SU-DHL-6 (cell line): ENCODE data around the gene CDYL2.

Experiments used
- H2AFZ ChIP-seq: fragments of 200-600 bp; sonication (generic); 2 replicates; pipeline ENCODE4 v1.6.1; 2014; ENCODE audit warnings: low read depth, mild to moderate bottlenecking, moderate library complexity, mixed read lengths, antibody characterized with exemption, low read length; ENCODE audit not compliant: severe bottlenecking
- H3F3A ChIP-seq: fragments of 200-600 bp; shearing (Covaris generic); 2 replicates; pipeline ENCODE4 v1.6.0; 2016; ENCODE audit warnings: antibody characterized with exemption, mild to moderate bottlenecking; ENCODE audit not compliant: insufficient read depth
- H3K27ac ChIP-seq: fragments of 200-600 bp; sonication (generic); 2 replicates; pipeline ENCODE4 v1.5.1; 2016; ENCODE audit warnings: low read depth, mild to moderate bottlenecking, low read length, moderate library complexity, mixed read lengths
- H3K27me3 ChIP-seq: fragments of 200-600 bp; sonication (generic), shearing (Covaris generic); 2 replicates; pipeline ENCODE4 v1.6.0; 2014; ENCODE audit warnings: mild to moderate bottlenecking, low read length
- H3K36me3 ChIP-seq: fragments of 200-600 bp; sonication (generic); 2 replicates; pipeline ENCODE4 v1.6.1; 2014; ENCODE audit warnings: mild to moderate bottlenecking, low read length, mixed read lengths
- H3K4me2 ChIP-seq: fragments of 300-600, 200-600 bp; shearing (Covaris generic), sonication (generic); 2 replicates; pipeline ENCODE4 v1.6.0; 2014; ENCODE audit warnings: low read length, low read depth, mild to moderate bottlenecking; ENCODE audit not compliant: poor library complexity, severe bottlenecking
- H3K4me3 ChIP-seq: fragments of 200-600 bp; sonication (generic); 2 replicates; pipeline ENCODE4 v1.5.1; 2014; ENCODE audit warnings: antibody characterized with exemption, low read length, mild to moderate bottlenecking, mixed read lengths; ENCODE audit not compliant: insufficient read depth, poor library complexity, severe bottlenecking
- H3K79me2 ChIP-seq: fragments of 200-600 bp; sonication (generic); 2 replicates; pipeline ENCODE4 v1.6.1; 2014; ENCODE audit warnings: mild to moderate bottlenecking, low read length, moderate library complexity; ENCODE audit not compliant: insufficient read depth
- H3K9ac ChIP-seq: fragments of 200-600 bp; sonication (generic); 2 replicates; pipeline ENCODE4 v1.7.0; 2014; ENCODE audit warnings: mild to moderate bottlenecking, low read length
- H3K9me2 ChIP-seq: fragments of 200-600 bp; sonication (generic); replicated peaks from 2 replicates; pipeline ENCODE4 v1.6.1; 2014; ENCODE audit warnings: low read length; ENCODE audit not compliant: insufficient read depth
- H3K9me3 ChIP-seq: fragments of 200-600 bp; sonication (generic); 2 replicates; pipeline ENCODE4 v1.6.1; 2014; ENCODE audit warnings: low read length, mixed read lengths; ENCODE audit not compliant: insufficient read depth
- H4K20me1 ChIP-seq: fragments of 200-600 bp; sonication (generic); 2 replicates; pipeline ENCODE4 v1.6.1; 2014; ENCODE audit warnings: low read depth, mild to moderate bottlenecking, antibody characterized with exemption, low read length, moderate library complexity, mixed read lengths
- EZH2phosphoT487 ChIP-seq: fragments of 200-600 bp; sonication (generic), shearing (Covaris generic); conservative IDR thresholded peaks from 2 replicates; pipeline ENCODE4 v1.6.1; 2018; ENCODE audit warnings: mild to moderate bottlenecking, antibody characterized with exemption, low read length, moderate library complexity, mixed read lengths
- TF ChIP-seq, protein P1 (sequence below): fragments of 200-600 bp; sonication (generic); IDR thresholded peaks from one replicate; pipeline ENCODE4 v1.5.1; 2017; ENCODE audit warnings: antibody characterized with exemption, mild to moderate bottlenecking, low read length, moderate library complexity; ENCODE audit not compliant: insufficient read depth, poor library complexity, severe bottlenecking

The CDYL2 gene

DNA sequence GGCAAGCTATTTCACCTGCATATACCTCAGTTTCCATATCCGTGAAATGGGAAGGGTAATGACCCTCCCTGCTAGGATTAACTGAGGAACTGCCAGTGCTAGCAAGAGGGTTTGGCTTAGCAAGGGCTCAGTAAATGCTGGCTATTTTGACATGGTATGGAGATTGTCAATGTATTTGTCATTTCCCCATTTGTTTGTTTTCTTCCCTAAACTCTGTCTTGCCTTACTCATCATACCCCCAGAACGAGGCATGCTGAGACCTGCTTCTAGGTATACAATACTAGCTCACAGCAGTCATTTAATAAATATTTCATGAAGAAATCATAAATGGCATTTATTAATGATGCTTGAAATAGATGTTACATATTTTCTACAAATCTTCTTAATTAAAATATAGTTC lies 139.6 kb downstream of the CDYL2 start:
- TF ChIP-seq, protein P1, sequence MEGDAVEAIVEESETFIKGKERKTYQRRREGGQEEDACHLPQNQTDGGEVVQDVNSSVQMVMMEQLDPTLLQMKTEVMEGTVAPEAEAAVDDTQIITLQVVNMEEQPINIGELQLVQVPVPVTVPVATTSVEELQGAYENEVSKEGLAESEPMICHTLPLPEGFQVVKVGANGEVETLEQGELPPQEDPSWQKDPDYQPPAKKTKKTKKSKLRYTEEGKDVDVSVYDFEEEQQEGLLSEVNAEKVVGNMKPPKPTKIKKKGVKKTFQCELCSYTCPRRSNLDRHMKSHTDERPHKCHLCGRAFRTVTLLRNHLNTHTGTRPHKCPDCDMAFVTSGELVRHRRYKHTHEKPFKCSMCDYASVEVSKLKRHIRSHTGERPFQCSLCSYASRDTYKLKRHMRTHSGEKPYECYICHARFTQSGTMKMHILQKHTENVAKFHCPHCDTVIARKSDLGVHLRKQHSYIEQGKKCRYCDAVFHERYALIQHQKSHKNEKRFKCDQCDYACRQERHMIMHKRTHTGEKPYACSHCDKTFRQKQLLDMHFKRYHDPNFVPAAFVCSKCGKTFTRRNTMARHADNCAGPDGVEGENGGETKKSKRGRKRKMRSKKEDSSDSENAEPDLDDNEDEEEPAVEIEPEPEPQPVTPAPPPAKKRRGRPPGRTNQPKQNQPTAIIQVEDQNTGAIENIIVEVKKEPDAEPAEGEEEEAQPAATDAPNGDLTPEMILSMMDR, result no peak
- TF ChIP-seq EZH2phosphoT487, result no peak
- H3K36me3 ChIP-seq, result no peaks in the 10 kb centered on the region; the same call in 1 of the 2 replicates
- H3F3A ChIP-seq, result no peaks in the 10 kb centered on the region
- no peaks in the 10 kb centered on the region for H3K27me3 ChIP-seq
- no peaks in the 10 kb centered on the region for H3K9me2 ChIP-seq
- no peak overlapping the region for H3K4me3 ChIP-seq
- no peak overlapping the region for H3K9ac ChIP-seq
- H3K9me3 ChIP-seq, result peaks cover 7% of the 10 kb centered on the region; the same call in 1 of the 2 replicates
- H3K27ac ChIP-seq, result no peak overlapping the region
- no peak overlapping the region for H2AFZ ChIP-seq
- H3K79me2 ChIP-seq, result no peaks in the 10 kb centered on the region
- H4K20me1 ChIP-seq, result no peaks in the 10 kb centered on the region
- no peak overlapping the region for H3K4me2 ChIP-seq

DNA sequence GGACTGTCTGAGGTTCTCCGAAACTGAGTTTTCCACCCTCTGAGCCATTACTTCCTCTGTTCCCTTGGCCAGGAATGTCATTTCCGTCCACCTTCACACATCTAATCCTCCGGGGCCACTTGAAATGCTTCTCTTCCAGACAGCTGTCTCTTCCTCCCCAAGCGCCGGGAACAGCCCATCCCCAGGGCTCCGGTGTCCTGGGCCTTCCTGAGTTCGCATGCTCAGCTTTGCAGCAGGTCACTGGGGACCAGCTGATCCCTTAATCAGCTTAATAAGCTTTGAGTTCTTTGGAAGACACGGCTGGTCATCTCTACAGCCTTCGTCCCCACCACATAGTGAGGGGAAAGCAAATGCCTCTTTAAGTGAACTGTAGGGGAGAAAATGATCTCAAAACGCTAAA lies 140.2 kb downstream of the CDYL2 start:
- Histone ChIP-seq H3K36me3 (no peaks in the 10 kb centered on the region; the same call in 1 of the 2 replicates), H3K4me2 (no peak overlapping the region), H3K9me3 (peaks cover 9% of the 10 kb centered on the region; the same call in 1 of the 2 replicates), H3K9me2 (no peaks in the 10 kb centered on the region), H2AFZ (no peak overlapping the region), H4K20me1 (no peaks in the 10 kb centered on the region), H3F3A (no peaks in the 10 kb centered on the region), H3K9ac (no peak overlapping the region), H3K79me2 (no peaks in the 10 kb centered on the region), H3K27me3 (no peaks in the 10 kb centered on the region), H3K4me3 (no peak overlapping the region), H3K27ac (no peak overlapping the region)
- TF ChIP-seq EZH2phosphoT487, result no peak
- TF ChIP-seq, protein P1, result no peak

DNA sequence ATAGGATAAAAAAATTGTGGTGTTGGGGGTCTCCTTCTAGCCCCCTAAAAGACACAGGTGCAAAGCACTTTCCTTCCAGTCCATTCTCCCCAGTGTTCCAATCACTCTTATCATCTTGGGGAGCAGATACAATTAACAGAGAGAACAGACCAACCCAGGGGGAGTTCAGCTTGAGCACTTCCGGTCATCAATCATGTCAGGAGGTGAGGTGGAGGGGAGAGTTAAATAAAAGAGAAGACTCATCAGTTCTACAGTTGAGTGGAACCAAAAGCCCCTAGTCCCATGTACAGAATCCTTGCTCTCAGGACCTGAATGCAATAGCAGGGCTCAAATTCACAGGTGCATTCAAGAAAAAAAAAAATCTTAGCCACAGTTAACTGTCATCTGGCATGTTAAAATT lies 141.3 kb downstream of the CDYL2 start:
- no peak overlapping the region for H3K4me2 ChIP-seq
- H3F3A ChIP-seq, result no peaks in the 10 kb centered on the region
- no peaks in the 10 kb centered on the region for H3K9me2 ChIP-seq
- no peaks in the 10 kb centered on the region for H4K20me1 ChIP-seq
- TF ChIP-seq EZH2phosphoT487, result no peak
- TF ChIP-seq, protein P1, result no peak
- H3K79me2 ChIP-seq, result no peaks in the 10 kb centered on the region
- no peak overlapping the region for H3K27ac ChIP-seq
- H3K9me3 ChIP-seq, result peaks cover 9% of the 10 kb centered on the region; the same call in 1 of the 2 replicates
- H2AFZ ChIP-seq, result no peak overlapping the region
- no peaks in the 10 kb centered on the region for H3K27me3 ChIP-seq
- no peak overlapping the region for H3K4me3 ChIP-seq
- H3K9ac ChIP-seq, result no peak overlapping the region
- H3K36me3 ChIP-seq, result no peaks in the 10 kb centered on the region; the same call in 1 of the 2 replicates
